HL-60 (cell line): ENCODE results near the gene FGFBP1.

Source experiments
- CTCF ChIP-seq: IDR thresholded peaks from one replicate; pipeline ENCODE4 v1.5.1; 2011; ENCODE audit warnings: low read length, control low read depth, inconsistent platforms; ENCODE audit not compliant: insufficient read depth
- POLR2AphosphoS5 ChIP-seq: IDR thresholded peaks from 2 replicates; pipeline ENCODE4 v1.6.1; 2012; ENCODE audit warnings: low read depth

- TF ChIP-seq CTCF (no peak), POLR2AphosphoS5 (no peak)
Measured at GRCh38 chr4:15888515-15888914, 50.0 kb downstream of the FGFBP1 start.
